IMR-90 (cell line): Measurements from ENCODE around the gene TASL.

Experiments
- MAFK ChIP-seq: IDR thresholded peaks from 2 replicates; pipeline ENCODE4 v1.6.1; 2012; ENCODE audit warnings: low read depth, low read length, improper control_type of control experiment
- POLR2A ChIP-seq: IDR thresholded peaks from 2 replicates; pipeline ENCODE4 v1.6.1; 2012; ENCODE audit warnings: mild to moderate bottlenecking, low read depth, low read length
- RFX5 ChIP-seq: IDR thresholded peaks from 2 replicates; pipeline ENCODE4 v1.8.0; 2012; ENCODE audit warnings: low read depth, mild to moderate bottlenecking, low read length, moderate library complexity
- TF ChIP-seq, protein P1 (sequence below): fragments of 150-350 bp; IDR thresholded peaks from 2 replicates; pipeline ENCODE4 v1.6.1; 2017; ENCODE audit warnings: mild to moderate bottlenecking, antibody characterized with exemption, low read length, low read depth
- TF ChIP-seq, protein P2 (sequence below): conservative IDR thresholded peaks from 2 replicates; pipeline ENCODE4 v1.5.1; 2012; ENCODE audit warnings: mild to moderate bottlenecking, low read depth, low read length, improper control_type of control experiment

DNA sequence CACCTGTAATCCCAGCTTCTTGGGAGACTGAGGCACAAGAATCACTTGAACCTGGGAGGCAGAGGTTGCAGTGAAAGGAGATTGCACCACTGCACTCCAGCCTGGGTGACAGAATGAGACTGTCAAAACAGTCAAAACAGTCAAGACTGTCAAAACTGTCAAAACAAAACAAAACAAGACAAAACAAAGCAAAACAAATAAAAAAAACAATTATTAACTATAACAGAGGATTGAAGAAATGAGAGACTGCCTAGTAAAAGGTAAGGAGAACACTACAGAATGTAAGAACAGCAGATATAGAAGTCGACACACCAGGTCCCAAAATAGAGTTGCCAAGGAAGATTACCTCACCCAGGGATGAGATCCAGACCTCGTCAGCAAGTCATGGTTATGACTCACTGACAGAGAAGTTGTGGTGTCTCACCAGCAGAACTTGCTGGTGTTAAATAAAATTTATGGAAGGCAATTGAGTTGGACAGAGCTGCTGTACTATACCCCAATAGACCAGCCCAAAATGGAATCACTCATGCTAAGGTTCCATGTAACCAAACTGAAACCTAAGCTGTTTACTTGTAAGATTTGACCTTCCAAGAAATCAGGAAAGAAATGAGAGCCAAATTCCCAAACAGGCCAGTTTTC lies 43.5 kb upstream of the TASL start:
- TF ChIP-seq POLR2A (no peak), MAFK (0 out of 2 replicates have a peak, but pooled peaks have one; percentile 25), RFX5 (no peak)
- TF ChIP-seq, protein P1, sequence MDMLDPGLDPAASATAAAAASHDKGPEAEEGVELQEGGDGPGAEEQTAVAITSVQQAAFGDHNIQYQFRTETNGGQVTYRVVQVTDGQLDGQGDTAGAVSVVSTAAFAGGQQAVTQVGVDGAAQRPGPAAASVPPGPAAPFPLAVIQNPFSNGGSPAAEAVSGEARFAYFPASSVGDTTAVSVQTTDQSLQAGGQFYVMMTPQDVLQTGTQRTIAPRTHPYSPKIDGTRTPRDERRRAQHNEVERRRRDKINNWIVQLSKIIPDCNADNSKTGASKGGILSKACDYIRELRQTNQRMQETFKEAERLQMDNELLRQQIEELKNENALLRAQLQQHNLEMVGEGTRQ = no peak
- TF ChIP-seq, protein P2, sequence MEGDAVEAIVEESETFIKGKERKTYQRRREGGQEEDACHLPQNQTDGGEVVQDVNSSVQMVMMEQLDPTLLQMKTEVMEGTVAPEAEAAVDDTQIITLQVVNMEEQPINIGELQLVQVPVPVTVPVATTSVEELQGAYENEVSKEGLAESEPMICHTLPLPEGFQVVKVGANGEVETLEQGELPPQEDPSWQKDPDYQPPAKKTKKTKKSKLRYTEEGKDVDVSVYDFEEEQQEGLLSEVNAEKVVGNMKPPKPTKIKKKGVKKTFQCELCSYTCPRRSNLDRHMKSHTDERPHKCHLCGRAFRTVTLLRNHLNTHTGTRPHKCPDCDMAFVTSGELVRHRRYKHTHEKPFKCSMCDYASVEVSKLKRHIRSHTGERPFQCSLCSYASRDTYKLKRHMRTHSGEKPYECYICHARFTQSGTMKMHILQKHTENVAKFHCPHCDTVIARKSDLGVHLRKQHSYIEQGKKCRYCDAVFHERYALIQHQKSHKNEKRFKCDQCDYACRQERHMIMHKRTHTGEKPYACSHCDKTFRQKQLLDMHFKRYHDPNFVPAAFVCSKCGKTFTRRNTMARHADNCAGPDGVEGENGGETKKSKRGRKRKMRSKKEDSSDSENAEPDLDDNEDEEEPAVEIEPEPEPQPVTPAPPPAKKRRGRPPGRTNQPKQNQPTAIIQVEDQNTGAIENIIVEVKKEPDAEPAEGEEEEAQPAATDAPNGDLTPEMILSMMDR = no peak
